SK-N-SH (cell line): ENCODE results near the gene SLC8A1. TPM values are rescaled to one million over a fixed set of nuclear protein-coding genes. Genes with fewer than 3 reads are reported as not detected.

Experiments used
- CTCF ChIA-PET: fragments of 300-600, 350-600 bp; formaldehyde crosslinking; extraction: SDS; loops from one replicate; lab custom pipeline; 2021; lab: Yijun Ruan, JAX
- POLR2A ChIA-PET: fragments of 350-600 bp; sonication (Branson Sonifier 250); formaldehyde crosslinking; extraction: SDS; loops from one replicate; lab custom pipeline; 2020; ENCODE audit warnings: antibody characterized with exemption, inconsistent platforms; lab: Yijun Ruan, JAX
- DNase-seq: peaks from one replicate; pipeline ENCODE4 v3.0.0; 2012
- H2AFZ ChIP-seq: fragments of 200-600 bp; sonication (generic); 2 replicates; pipeline ENCODE4 v1.8.1; 2016; ENCODE audit warnings: antibody characterized with exemption, mild to moderate bottlenecking, low read depth
- H3F3A ChIP-seq: fragments of 200-600 bp; sonication (generic); replicated peaks from 2 replicates; pipeline ENCODE3; 2016; ENCODE audit warnings: antibody characterized with exemption, mild to moderate bottlenecking; ENCODE audit not compliant: insufficient read depth
- H3K27ac ChIP-seq, 2 experiments: fragments of 200-500 bp in 1 of 2; fragments of 200-600 bp in 1 of 2; sonication (Bioruptor generic) in 1 of 2; sonication (generic), shearing (Covaris generic) in 1 of 2; 2 replicates each; pipeline versions ENCODE4 v1.5.1 to v1.6.1; 2014 to 2016; ENCODE audit warnings: low read depth in 2 of 2, inconsistent platforms in 1 of 2, low read length in 1 of 2, mild to moderate bottlenecking in 1 of 2, mixed read lengths in 1 of 2
- H3K27me3 ChIP-seq: fragments of 200-600 bp; sonication (generic), shearing (Covaris generic); 2 replicates; pipeline ENCODE4 v1.6.1; 2016; ENCODE audit warnings: mixed run types; ENCODE audit not compliant: insufficient read depth
- H3K36me3 ChIP-seq, 2 experiments: fragments of 200-500 bp in 1 of 2; fragments of 200-600 bp in 1 of 2; sonication (Bioruptor generic) in 1 of 2; sonication (generic) in 1 of 2; replicated peaks in 1 of 2; 2 replicates each; pipeline versions ENCODE3 to v1.5.1; 2014 to 2016; ENCODE audit warnings: low read length in 1 of 2, mild to moderate bottlenecking in 1 of 2; ENCODE audit not compliant: insufficient read depth in 2 of 2, control insufficient read depth in 1 of 2
- H3K4me1 ChIP-seq, 2 experiments: fragments of 200-500 bp in 1 of 2; fragments of 200-600 bp in 1 of 2; sonication (Bioruptor generic) in 1 of 2; sonication (generic), shearing (Covaris generic) in 1 of 2; 2 replicates each; pipeline versions ENCODE4 v1.5.1 to v1.6.1; 2014 to 2016; ENCODE audit warnings: low read depth in 1 of 2, low read length in 1 of 2, mixed run types in 1 of 2; ENCODE audit not compliant: insufficient read depth in 2 of 2, control insufficient read depth in 1 of 2
- H3K4me2 ChIP-seq: fragments of 200-600 bp; sonication (generic), shearing (Covaris generic); 2 replicates; pipeline ENCODE4 v1.6.1; 2017; ENCODE audit warnings: mixed run types
- H3K4me3 ChIP-seq, 2 experiments: fragments of 200-500 bp in 1 of 2; fragments of 200-600 bp in 1 of 2; sonication (Bioruptor generic) in 1 of 2; sonication (generic), shearing (Covaris generic) in 1 of 2; 2 replicates each; pipeline versions ENCODE4 v1.5.1 to v1.8.1; 2014 to 2016; ENCODE audit warnings: low read depth in 2 of 2, inconsistent platforms in 1 of 2, low read length in 1 of 2, mild to moderate bottlenecking in 1 of 2, mixed read lengths in 1 of 2, moderate library complexity in 1 of 2
- H3K79me2 ChIP-seq: fragments of 200-600 bp; sonication (generic); 2 replicates; pipeline ENCODE4 v1.8.1; 2017; ENCODE audit warnings: mild to moderate bottlenecking; ENCODE audit not compliant: insufficient read depth
- H3K9ac ChIP-seq: fragments of 200-600 bp; sonication (generic); 2 replicates; pipeline ENCODE4 v1.6.1; 2017; ENCODE audit warnings: mixed run types
- H3K9me2 ChIP-seq: fragments of 200-600 bp; sonication (generic); 2 replicates; pipeline ENCODE4 v1.6.1; 2017; ENCODE audit warnings: mixed run types
- H3K9me3 ChIP-seq: fragments of 200-600 bp; sonication (generic); 2 replicates; pipeline ENCODE4 v1.6.1; 2017; ENCODE audit warnings: mixed run types, mild to moderate bottlenecking, moderate library complexity
- H4K20me1 ChIP-seq: fragments of 200-600 bp; sonication (generic); 2 replicates; pipeline ENCODE4 v1.6.1; 2017; ENCODE audit warnings: mild to moderate bottlenecking, mixed run types; ENCODE audit not compliant: insufficient read depth
- CHD2 ChIP-seq: fragments of 150-350 bp; IDR thresholded peaks from 2 replicates; pipeline ENCODE4 v1.6.1; 2018; ENCODE audit warnings: low read length; ENCODE audit not compliant: partially characterized antibody
- EP300 ChIP-seq, 2 experiments: IDR thresholded peaks; 2 replicates each; pipeline versions ENCODE4 v1.4.0 to v1.6.1; 2012; ENCODE audit warnings: borderline replicate concordance in 1 of 2, low read depth in 1 of 2, low read length in 1 of 2
- FOSL2 ChIP-seq: IDR thresholded peaks from 2 replicates; pipeline ENCODE4 v1.4.0; 2012; ENCODE audit warnings: low read depth, mild to moderate bottlenecking, moderate library complexity, borderline replicate concordance
- FOXM1 ChIP-seq: IDR thresholded peaks from 2 replicates; pipeline ENCODE4 v1.4.0; 2012; ENCODE audit warnings: low read depth, mild to moderate bottlenecking
- GABPA ChIP-seq: IDR thresholded peaks from 2 replicates; pipeline ENCODE4 v1.4.0; 2012; ENCODE audit warnings: low read depth, mild to moderate bottlenecking
- GATA2 ChIP-seq: sonication (generic); formaldehyde crosslinking; IDR thresholded peaks from 2 replicates; pipeline ENCODE4 v1.5.0; 2020; ENCODE audit warnings: mild to moderate bottlenecking, missing genetic modification reagents
- JUND ChIP-seq: IDR thresholded peaks from 2 replicates; pipeline ENCODE4 v1.4.0; 2012
- MEF2A ChIP-seq: IDR thresholded peaks from 2 replicates; pipeline ENCODE4 v1.4.0; 2012; ENCODE audit warnings: low read depth, borderline replicate concordance
- NFIC ChIP-seq: IDR thresholded peaks from 2 replicates; pipeline ENCODE4 v1.4.0; 2012; ENCODE audit warnings: borderline replicate concordance
- NRF1 ChIP-seq: IDR thresholded peaks from 2 replicates; pipeline ENCODE4 v1.6.1; 2012; ENCODE audit warnings: low read depth, mild to moderate bottlenecking, low read length
- POLR2AphosphoS5 ChIP-seq: IDR thresholded peaks from 2 replicates; pipeline ENCODE4 v1.6.1; 2012; ENCODE audit warnings: low read depth, low read length
- RCOR1 ChIP-seq: fragments of 150-350 bp; IDR thresholded peaks from 2 replicates; pipeline ENCODE4 v1.6.1; 2017; ENCODE audit warnings: antibody characterized with exemption, low read length
- RFX5 ChIP-seq: IDR thresholded peaks from 2 replicates; pipeline ENCODE4 v1.6.1; 2012; ENCODE audit warnings: mild to moderate bottlenecking, improper control_type of control experiment, low read length
- RXRA ChIP-seq: IDR thresholded peaks from 2 replicates; pipeline ENCODE4 v1.4.0; 2012; ENCODE audit warnings: low read depth, mild to moderate bottlenecking, borderline replicate concordance
- SIN3A ChIP-seq: IDR thresholded peaks from 2 replicates; pipeline ENCODE4 v1.6.1; 2012; ENCODE audit warnings: low read depth, mild to moderate bottlenecking, low read length, moderate library complexity, borderline replicate concordance
- SMC3 ChIP-seq: IDR thresholded peaks from 2 replicates; pipeline ENCODE4 v1.6.1; 2012; ENCODE audit warnings: low read depth, low read length, improper control_type of control experiment
- TAF1 ChIP-seq: IDR thresholded peaks from 2 replicates; pipeline ENCODE4 v1.6.1; 2012; ENCODE audit warnings: low read depth, mild to moderate bottlenecking, low read length, moderate library complexity, borderline replicate concordance
- TCF12 ChIP-seq: IDR thresholded peaks from 2 replicates; pipeline ENCODE4 v1.4.0; 2012
- TEAD4 ChIP-seq: IDR thresholded peaks from 2 replicates; pipeline ENCODE4 v1.4.0; 2012; ENCODE audit warnings: mild to moderate bottlenecking, borderline replicate concordance; ENCODE audit not compliant: insufficient read depth
- YY1 ChIP-seq: IDR thresholded peaks from 2 replicates; pipeline ENCODE4 v1.4.0; 2012; ENCODE audit warnings: low read depth, mild to moderate bottlenecking
- ZBTB33 ChIP-seq: IDR thresholded peaks from 2 replicates; pipeline ENCODE4 v1.4.0; 2012; ENCODE audit warnings: low read depth, borderline replicate concordance
- WGBS: methylation state at CpG from one replicate; pipeline ENCODE4 v1.1.6; 2017; ENCODE audit warnings: low lambda C conversion rate; 5-methylcytosine and 5-hydroxymethylcytosine counted together
- polyA plus RNA-seq, 3 experiments: library from polyadenylated mRNA; depleted of rRNA; stranded (reverse); fragments of >200 nt; gene quantifications; 2 replicates each; pipeline ENCODE4 v1.2.3, GENCODE V29; 2012
- TF ChIP-seq, protein P1 (sequence below): IDR thresholded peaks from 2 replicates; pipeline ENCODE4 v1.4.0; 2012; ENCODE audit warnings: low read depth, borderline replicate concordance
- TF ChIP-seq, protein P2 (sequence below): fragments of 200-600 bp; sonication (generic); IDR thresholded peaks from 2 replicates; pipeline ENCODE4 v1.6.1; 2017; ENCODE audit warnings: antibody characterized with exemption, mild to moderate bottlenecking, moderate library complexity
- TF ChIP-seq, protein P3 (sequence below): IDR thresholded peaks from 2 replicates; pipeline ENCODE4 v1.6.1; 2012; ENCODE audit warnings: mild to moderate bottlenecking, low read depth, low read length, moderate library complexity
- TF ChIP-seq, protein P4 (sequence below): IDR thresholded peaks from 2 replicates; pipeline ENCODE4; 2012

SLC8A1 gene
- polyA plus RNA-seq, 1 of the 3 experiments (the other 2 are of a cell fraction): 3.2 TPM

- peak overlapping the region in 1 of 2 experiments; percentile 7; a peak in 1 of 4 replicates for H3K4me3 ChIP-seq
- no peaks in the 10 kb centered on the region for H3K9me2 ChIP-seq
- H3F3A ChIP-seq: peaks cover 27% of the 10 kb centered on the region
- no peaks in the 10 kb centered on the region for H3K27me3 ChIP-seq
- peak overlapping the region; percentile 54 to 94; a peak in 3 of 4 replicates for H3K27ac ChIP-seq
- no peak overlapping the region for H2AFZ ChIP-seq
- H3K36me3 ChIP-seq: no peaks in the 10 kb centered on the region
- peak overlapping the region; percentile 56 for H3K4me2 ChIP-seq
- ChIA-PET POLR2A (no interaction called here), CTCF (interaction anchor here (0.8 to 10.9 kb wide), 2 partner anchors 15 to 71 kb away, joined by 3 to 71 read pairs; partner anchors contain the start of gene SLC8A1)
- no peaks in the 10 kb centered on the region for H4K20me1 ChIP-seq
- H3K9ac ChIP-seq: peak overlapping the region; percentile 57
- peaks cover 42% of the 10 kb centered on the region for H3K79me2 ChIP-seq
- peaks cover 20 to 48% of the 10 kb centered on the region in 2 experiments for H3K4me1 ChIP-seq
- no peak for DNase-seq
- H3K9me3 ChIP-seq: no peaks in the 10 kb centered on the region
- WGBS: 8% methylated on average over 3 of the region's 3 CpGs
- TF ChIP-seq, protein P1, sequence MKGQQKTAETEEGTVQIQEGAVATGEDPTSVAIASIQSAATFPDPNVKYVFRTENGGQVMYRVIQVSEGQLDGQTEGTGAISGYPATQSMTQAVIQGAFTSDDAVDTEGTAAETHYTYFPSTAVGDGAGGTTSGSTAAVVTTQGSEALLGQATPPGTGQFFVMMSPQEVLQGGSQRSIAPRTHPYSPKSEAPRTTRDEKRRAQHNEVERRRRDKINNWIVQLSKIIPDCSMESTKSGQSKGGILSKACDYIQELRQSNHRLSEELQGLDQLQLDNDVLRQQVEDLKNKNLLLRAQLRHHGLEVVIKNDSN: no peak
- TF ChIP-seq, protein P2, sequence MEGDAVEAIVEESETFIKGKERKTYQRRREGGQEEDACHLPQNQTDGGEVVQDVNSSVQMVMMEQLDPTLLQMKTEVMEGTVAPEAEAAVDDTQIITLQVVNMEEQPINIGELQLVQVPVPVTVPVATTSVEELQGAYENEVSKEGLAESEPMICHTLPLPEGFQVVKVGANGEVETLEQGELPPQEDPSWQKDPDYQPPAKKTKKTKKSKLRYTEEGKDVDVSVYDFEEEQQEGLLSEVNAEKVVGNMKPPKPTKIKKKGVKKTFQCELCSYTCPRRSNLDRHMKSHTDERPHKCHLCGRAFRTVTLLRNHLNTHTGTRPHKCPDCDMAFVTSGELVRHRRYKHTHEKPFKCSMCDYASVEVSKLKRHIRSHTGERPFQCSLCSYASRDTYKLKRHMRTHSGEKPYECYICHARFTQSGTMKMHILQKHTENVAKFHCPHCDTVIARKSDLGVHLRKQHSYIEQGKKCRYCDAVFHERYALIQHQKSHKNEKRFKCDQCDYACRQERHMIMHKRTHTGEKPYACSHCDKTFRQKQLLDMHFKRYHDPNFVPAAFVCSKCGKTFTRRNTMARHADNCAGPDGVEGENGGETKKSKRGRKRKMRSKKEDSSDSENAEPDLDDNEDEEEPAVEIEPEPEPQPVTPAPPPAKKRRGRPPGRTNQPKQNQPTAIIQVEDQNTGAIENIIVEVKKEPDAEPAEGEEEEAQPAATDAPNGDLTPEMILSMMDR: no peak
- TF ChIP-seq FOXM1 (peak; percentile 89; the same call in 1 of the 2 replicates), POLR2AphosphoS5 (peak; percentile 94; the same call in 1 of the 2 replicates), JUND (peak; percentile 100), NFIC (peak; percentile 98), NRF1 (no peak), SMC3 (no peak), SIN3A (peak; percentile 50; the same call in 1 of the 2 replicates), GATA2 (CRISPR knock-in tag) (no peak), FOSL2 (peak; percentile 100), YY1 (peak; percentile 30; the same call in 1 of the 2 replicates), RXRA (peak; percentile 94), TCF12 (peak; percentile 97), TAF1 (peak; percentile 76; the same call in 1 of the 2 replicates), EP300 (IDR thresholded peaks at IDR 0.05; ENCODE audit: borderline replicate concordance in 1 of 2, low read depth in 1 of 2, low read length in 1 of 2) (peak; percentile 44 to 99; a peak in 3 of 4 replicates), GABPA (0 out of 2 replicates have a peak, but pooled peaks have one; percentile 28), MEF2A (no peak; the same call in 1 of the 2 replicates), CHD2 (no peak), RFX5 (no peak), RCOR1 (no peak), TEAD4 (peak; percentile 100), ZBTB33 (peak; percentile 84)
- TF ChIP-seq, protein P3, sequence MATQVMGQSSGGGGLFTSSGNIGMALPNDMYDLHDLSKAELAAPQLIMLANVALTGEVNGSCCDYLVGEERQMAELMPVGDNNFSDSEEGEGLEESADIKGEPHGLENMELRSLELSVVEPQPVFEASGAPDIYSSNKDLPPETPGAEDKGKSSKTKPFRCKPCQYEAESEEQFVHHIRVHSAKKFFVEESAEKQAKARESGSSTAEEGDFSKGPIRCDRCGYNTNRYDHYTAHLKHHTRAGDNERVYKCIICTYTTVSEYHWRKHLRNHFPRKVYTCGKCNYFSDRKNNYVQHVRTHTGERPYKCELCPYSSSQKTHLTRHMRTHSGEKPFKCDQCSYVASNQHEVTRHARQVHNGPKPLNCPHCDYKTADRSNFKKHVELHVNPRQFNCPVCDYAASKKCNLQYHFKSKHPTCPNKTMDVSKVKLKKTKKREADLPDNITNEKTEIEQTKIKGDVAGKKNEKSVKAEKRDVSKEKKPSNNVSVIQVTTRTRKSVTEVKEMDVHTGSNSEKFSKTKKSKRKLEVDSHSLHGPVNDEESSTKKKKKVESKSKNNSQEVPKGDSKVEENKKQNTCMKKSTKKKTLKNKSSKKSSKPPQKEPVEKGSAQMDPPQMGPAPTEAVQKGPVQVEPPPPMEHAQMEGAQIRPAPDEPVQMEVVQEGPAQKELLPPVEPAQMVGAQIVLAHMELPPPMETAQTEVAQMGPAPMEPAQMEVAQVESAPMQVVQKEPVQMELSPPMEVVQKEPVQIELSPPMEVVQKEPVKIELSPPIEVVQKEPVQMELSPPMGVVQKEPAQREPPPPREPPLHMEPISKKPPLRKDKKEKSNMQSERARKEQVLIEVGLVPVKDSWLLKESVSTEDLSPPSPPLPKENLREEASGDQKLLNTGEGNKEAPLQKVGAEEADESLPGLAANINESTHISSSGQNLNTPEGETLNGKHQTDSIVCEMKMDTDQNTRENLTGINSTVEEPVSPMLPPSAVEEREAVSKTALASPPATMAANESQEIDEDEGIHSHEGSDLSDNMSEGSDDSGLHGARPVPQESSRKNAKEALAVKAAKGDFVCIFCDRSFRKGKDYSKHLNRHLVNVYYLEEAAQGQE: peak; percentile 76
- TF ChIP-seq, protein P4, sequence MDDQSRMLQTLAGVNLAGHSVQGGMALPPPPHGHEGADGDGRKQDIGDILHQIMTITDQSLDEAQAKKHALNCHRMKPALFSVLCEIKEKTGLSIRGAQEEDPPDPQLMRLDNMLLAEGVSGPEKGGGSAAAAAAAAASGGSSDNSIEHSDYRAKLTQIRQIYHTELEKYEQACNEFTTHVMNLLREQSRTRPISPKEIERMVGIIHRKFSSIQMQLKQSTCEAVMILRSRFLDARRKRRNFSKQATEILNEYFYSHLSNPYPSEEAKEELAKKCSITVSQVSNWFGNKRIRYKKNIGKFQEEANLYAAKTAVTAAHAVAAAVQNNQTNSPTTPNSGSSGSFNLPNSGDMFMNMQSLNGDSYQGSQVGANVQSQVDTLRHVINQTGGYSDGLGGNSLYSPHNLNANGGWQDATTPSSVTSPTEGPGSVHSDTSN: peak; percentile 99
Observed at GRCh38 chr2:40434731-40435271, 17.1 kb downstream of the SLC8A1 start.
